B cell (primary cell): ENCODE data around the gene ZSCAN2. TPM values are rescaled to one million over a fixed set of nuclear protein-coding genes. Genes with fewer than 3 reads are reported as not detected.

Experiments
- ATAC-seq: fragments of 200-7000 bp; cut with Tn5 transposase; one replicate; pipeline ENCODE4 v1.10.0; 2021; ENCODE audit warnings: low read depth, mild to moderate bottlenecking, moderate number of reproducible peaks, moderate library complexity
- CTCF ChIA-PET: fragments of 350-600 bp; sonication (Branson Sonifier 250); formaldehyde crosslinking; loops from one replicate; lab custom pipeline; 2021; ENCODE audit warnings: antibody characterized with exemption, inconsistent platforms; lab: Charles Lee
- POLR2A ChIA-PET: fragments of 350-600 bp; sonication (Branson Sonifier 250); formaldehyde crosslinking; loops from one replicate; lab custom pipeline; 2021; ENCODE audit warnings: antibody characterized with exemption; lab: Charles Lee
- DNase-seq: peaks from one replicate; pipeline ENCODE4 v3.0.0; 2013
- H2AFZ ChIP-seq: 2 replicates; pipeline ENCODE4 v1.6.1; 2012; ENCODE audit warnings: mild to moderate bottlenecking, low read depth, low read length; ENCODE audit not compliant: insufficient read depth, poor library complexity, severe bottlenecking
- H3K27ac ChIP-seq, 2 donors: 1 replicate in 1 of 2; 2 replicates in 1 of 2; pipeline ENCODE4 v1.5.1; 2012 to 2013; ENCODE audit warnings: low read length in 2 of 2, mild to moderate bottlenecking in 2 of 2, moderate library complexity in 1 of 2
- H3K27me3 ChIP-seq, 4 experiments: fragments of 200-600 bp in 1 of 4; sonication (generic) in 1 of 4; replicated peaks in 1 of 4; 1 replicate in 2 of 4; 2 replicates in 2 of 4; pipeline versions ENCODE4 v1.6.1 to v1.7.0; 2013 to 2016; ENCODE audit warnings: low read length in 3 of 4, mild to moderate bottlenecking in 2 of 4, mixed read lengths in 1 of 4, moderate library complexity in 1 of 4; ENCODE audit not compliant: insufficient read depth in 4 of 4, control insufficient read depth in 3 of 4; ENCODE audit errors: control extremely low read depth in 1 of 4
- H3K36me3 ChIP-seq, 2 experiments: replicated peaks in 1 of 2; 1 replicate in 1 of 2; 2 replicates in 1 of 2; pipeline versions ENCODE4 v1.6.1 to v1.7.1; 2013; ENCODE audit warnings: low read length in 1 of 2; ENCODE audit not compliant: insufficient read depth in 2 of 2, control insufficient read depth in 1 of 2; ENCODE audit errors: control extremely low read depth in 1 of 2, extremely low read depth in 1 of 2
- H3K4me1 ChIP-seq, 2 donors: fragments of 200-600 bp in 1 of 2; sonication (generic) in 1 of 2; 1 replicate in 1 of 2; 2 replicates in 1 of 2; pipeline versions ENCODE4 v1.5.1 to v1.6.1; 2013 to 2017; ENCODE audit warnings: low read length in 2 of 2; ENCODE audit not compliant: control insufficient read depth in 2 of 2, insufficient read depth in 2 of 2
- H3K4me2 ChIP-seq: replicated peaks from 2 replicates; pipeline ENCODE3; 2012; ENCODE audit warnings: mild to moderate bottlenecking, low read depth, low read length; ENCODE audit not compliant: poor library complexity, severe bottlenecking
- H3K4me3 ChIP-seq, 5 experiments: fragments of 200-600 bp in 1 of 5; sonication (generic) in 1 of 5; 1 replicate in 3 of 5; 2 replicates in 2 of 5; pipeline versions ENCODE4 v1.5.1 to v1.7.0; 2011 to 2016; ENCODE audit warnings: low read length in 4 of 5, mild to moderate bottlenecking in 4 of 5, low read depth in 2 of 5, control low read depth in 1 of 5, moderate library complexity in 1 of 5; ENCODE audit not compliant: insufficient read depth in 1 of 5; ENCODE audit errors: control extremely low read depth in 1 of 5, extremely low read depth in 1 of 5
- H3K79me2 ChIP-seq: fragments of 200-600 bp; sonication (generic); one replicate; pipeline ENCODE4 v1.6.0; 2016; ENCODE audit warnings: low read length; ENCODE audit not compliant: control insufficient read depth, insufficient read depth
- H3K9ac ChIP-seq: fragments of 200-600 bp; sonication (generic); 2 replicates; pipeline ENCODE4 v1.6.1; 2017; ENCODE audit warnings: mild to moderate bottlenecking, low read length, moderate library complexity
- H3K9me3 ChIP-seq, 3 donors: one replicate each; pipeline versions ENCODE4 v1.6.1 to v1.7.1; 2013; ENCODE audit warnings: low read length in 2 of 3; ENCODE audit not compliant: control insufficient read depth in 2 of 3, insufficient read depth in 1 of 3; ENCODE audit errors: control extremely low read depth in 1 of 3
- H4K20me1 ChIP-seq: 2 replicates; pipeline ENCODE4 v1.6.0; 2012; ENCODE audit warnings: mild to moderate bottlenecking, low read length; ENCODE audit not compliant: insufficient read depth, control insufficient read depth, poor library complexity, severe bottlenecking
- H3K27ac Mint-ChIP-seq: one replicate; pipeline ENCODE4 v1.8.0; 2021; ENCODE audit warnings: mixed read lengths
- H3K27me3 Mint-ChIP-seq: one replicate; pipeline ENCODE4 v1.8.0; 2021; ENCODE audit warnings: mixed read lengths
- H3K4me1 Mint-ChIP-seq: one replicate; pipeline ENCODE4 v1.8.0; 2021; ENCODE audit warnings: mixed read lengths
- H3K4me3 Mint-ChIP-seq: one replicate; pipeline ENCODE4 v1.8.0; 2021; ENCODE audit warnings: mixed read lengths
- H3K9me3 Mint-ChIP-seq: one replicate; pipeline ENCODE4 v1.8.0; 2022; ENCODE audit warnings: mixed read lengths; ENCODE audit not compliant: insufficient read depth
- CTCF ChIP-seq: fragments of 200-600 bp; IDR thresholded peaks from one replicate; pipeline ENCODE4 v1.8.0; 2022; ENCODE audit warnings: antibody characterized with exemption, mild to moderate bottlenecking
- EZH2 ChIP-seq: IDR thresholded peaks from 2 replicates; pipeline ENCODE4 v1.6.1; 2012; ENCODE audit warnings: borderline replicate concordance, low read depth, mild to moderate bottlenecking, moderate library complexity, low read length; ENCODE audit not compliant: insufficient read depth, poor library complexity, severe bottlenecking
- WGBS: methylation state at CpG from one replicate; pipeline ENCODE4 v1.1.5; 2013; ENCODE audit warnings: missing lambda C conversion rate; ENCODE audit not compliant: insufficient coverage; 5-methylcytosine and 5-hydroxymethylcytosine counted together
- intact Hi-C: fragments of 100-400 bp; cut with micrococcal nuclease; formaldehyde crosslinking; loops from one replicate; pipeline ENCODE4 v1.10.0; 2022
- polyA plus RNA-seq: library from polyadenylated mRNA; depleted of rRNA; stranded (reverse); fragments of >200 nt; gene quantifications from 2 replicates; pipeline ENCODE4 v1.2.3, GENCODE V29; 2012
- total RNA-seq, 2 donors: library from RNA; stranded (reverse); fragments of 120-200 nt in 1 of 2; gene quantifications; 1 replicate in 1 of 2; 2 replicates in 1 of 2; pipeline versions ENCODE4 v1.2.3 to v1.2.4, GENCODE V29; 2013 to 2022

ZSCAN2 gene
- total and polyA plus RNA-seq, 2 donors (not counting 1 experiment from before 2014, with no cell fraction given): 9.9 to 18.6 TPM

- no peaks in the 10 kb centered on the region for H4K20me1 ChIP-seq
- Mint-ChIP-seq H3K27ac (peak overlapping the region; percentile 41), H3K4me3 (peak overlapping the region; percentile 79), H3K4me1 (peaks cover 4% of the 10 kb centered on the region), H3K9me3 (no peaks in the 10 kb centered on the region), H3K27me3 (peaks cover 14% of the 10 kb centered on the region)
- WGBS: 30% methylated on average over 16 of the region's 26 CpGs
- no peak overlapping the region for H3K9ac ChIP-seq
- peak overlapping the region in 4 of 5 experiments; percentile 20 to 47 (median 27) for H3K4me3 ChIP-seq
- H2AFZ ChIP-seq: peak overlapping the region; percentile 64
- no peaks in the 10 kb centered on the region for H3K79me2 ChIP-seq
- POLR2A ChIA-PET: interaction anchor here (0.5 to 1.2 kb wide), 3 partner anchors 70 to 393 kb away, joined by 4 to 6 read pairs (median 4); partner anchors contain the start of gene PDE8A
- DNase-seq (peak; percentile 90), ATAC-seq (peak; percentile 100)
- TF ChIP-seq CTCF (peak; percentile 87), EZH2 (no peak)
- no peaks in the 10 kb centered on the region for H3K36me3 ChIP-seq
- H3K9me3 ChIP-seq: no peaks in the 10 kb centered on the region
- H3K27ac ChIP-seq: no peak overlapping the region
- peaks cover 0 to 8% (median 0%) of the 10 kb centered on the region in 4 experiments for H3K27me3 ChIP-seq
- intact Hi-C loops: loop anchor here (1.0 to 5.0 kb wide), 9 partner anchors 10 to 456 kb away; partner anchors contain the start of genes NMB, PDE8A and WDR73
- CTCF ChIA-PET: interaction anchor here (0.7 to 4.2 kb wide), 31 partner anchors 9 to 581 kb away, joined by 3 to 51 read pairs (median 5); partner anchors contain the start of genes WDR73 and ZSCAN2
- peaks cover 5 to 6% of the 10 kb centered on the region in 2 donors for H3K4me1 ChIP-seq
- H3K4me2 ChIP-seq: peak overlapping the region; percentile 72
Observed at GRCh38 chr15:84588053-84588874, 12.5 kb upstream of the ZSCAN2 start.

- ChIA-PET POLR2A (no interaction called here), CTCF (interaction anchor here (0.8 to 1.8 kb wide), 5 partner anchors 11 to 286 kb away, joined by 3 to 5 read pairs (median 4); partner anchors contain the start of gene WDR73)
- TF ChIP-seq CTCF: no peak
- TF ChIP-seq EZH2: no peak
- ATAC-seq (no peak), DNase-seq (no peak)
- H3K79me2 ChIP-seq: no peaks in the 10 kb centered on the region
- peaks cover 0 to 5% (median 0%) of the 10 kb centered on the region in 3 donors for H3K9me3 ChIP-seq
- Mint-ChIP-seq H3K4me3 (no peak overlapping the region), H3K4me1 (peaks cover 4% of the 10 kb centered on the region), H3K27ac (no peak overlapping the region), H3K9me3 (no peaks in the 10 kb centered on the region), H3K27me3 (peaks cover 7% of the 10 kb centered on the region)
- no peak overlapping the region for H3K4me2 ChIP-seq
- H3K4me3 ChIP-seq: no peak overlapping the region
- H3K4me1 ChIP-seq: peaks cover 5 to 6% of the 10 kb centered on the region in 2 donors
- peaks cover 0 to 8% (median 0%) of the 10 kb centered on the region in 4 experiments for H3K27me3 ChIP-seq
- H2AFZ ChIP-seq: no peak overlapping the region
- H3K36me3 ChIP-seq: no peaks in the 10 kb centered on the region
- H4K20me1 ChIP-seq: no peaks in the 10 kb centered on the region
- intact Hi-C loops: no loop called here
- WGBS: 89% methylated on average over 1 of the region's 2 CpGs
- H3K9ac ChIP-seq: no peak overlapping the region
- H3K27ac ChIP-seq: no peak overlapping the region
Observed at GRCh38 chr15:84590406-84590805, 10.4 kb upstream of the ZSCAN2 start.
